H1 (cell line): Measurements from ENCODE around the gene MYL3. TPM values are rescaled to one million over a fixed set of nuclear protein-coding genes. Genes with fewer than 3 reads are reported as not detected.

Experiments
- CTCF ChIA-PET: fragments of 300-600 bp; sonication (Branson Sonifier 250); formaldehyde crosslinking; loops from one replicate; lab custom pipeline; 2021; ENCODE audit not compliant: partially characterized antibody; lab: Charles Lee
- POLR2A ChIA-PET: fragments of 300-600 bp; sonication (Branson Sonifier 250); formaldehyde crosslinking; loops from one replicate; lab custom pipeline; 2021; ENCODE audit warnings: inconsistent platforms; ENCODE audit not compliant: partially characterized antibody; lab: Charles Lee
- DNase-seq, 2 experiments: peaks; one replicate each; pipeline versions ENCODE4 v3.0.0 to v3.0.0-alpha.2; 2010 to 2022; ENCODE audit warnings: low spot score in 2 of 2, low read depth in 1 of 2, mixed read lengths in 1 of 2
- FAIRE-seq: peaks from 2 replicates; lab custom pipeline; 2011; peaks lifted over from hg19 to GRCh38; lab: Jason Lieb, UNC
- H2AFZ ChIP-seq: 2 replicates; pipeline ENCODE4 v1.8.1; 2012; ENCODE audit warnings: low read length, inconsistent platforms
- H2AK5ac ChIP-seq: 2 replicates; pipeline ENCODE4 v1.6.1; 2013; ENCODE audit warnings: low read depth, low read length
- H2BK120ac ChIP-seq: replicated peaks from 2 replicates; pipeline ENCODE3; 2013; ENCODE audit warnings: low read depth, low read length, inconsistent platforms
- H2BK12ac ChIP-seq: 2 replicates; pipeline ENCODE4 v1.6.1; 2013; ENCODE audit warnings: low read depth, low read length
- H2BK15ac ChIP-seq: 2 replicates; pipeline ENCODE4 v1.6.1; 2013; ENCODE audit warnings: low read length
- H2BK20ac ChIP-seq: 2 replicates; pipeline ENCODE4 v1.6.1; 2013; ENCODE audit warnings: low read length
- H2BK5ac ChIP-seq: 2 replicates; pipeline ENCODE4 v1.6.1; 2013; ENCODE audit warnings: low read depth, low read length
- H3K14ac ChIP-seq: 2 replicates; pipeline ENCODE4 v1.6.1; 2013; ENCODE audit warnings: inconsistent platforms; ENCODE audit not compliant: insufficient read length
- H3K18ac ChIP-seq: 2 replicates; pipeline ENCODE4 v1.6.1; 2013; ENCODE audit warnings: low read length; ENCODE audit errors: extremely low read depth
- H3K23ac ChIP-seq: 2 replicates; pipeline ENCODE4 v1.6.1; 2013; ENCODE audit warnings: inconsistent platforms; ENCODE audit not compliant: insufficient read length
- H3K23me2 ChIP-seq: 2 replicates; pipeline ENCODE4 v1.6.1; 2013; ENCODE audit warnings: low read depth, low read length
- H3K27ac ChIP-seq: 2 replicates; pipeline ENCODE4 v1.6.1; 2011; ENCODE audit warnings: low read depth, low read length, inconsistent platforms
- H3K27me3 ChIP-seq, 4 experiments: replicated peaks in 1 of 4; 1 replicate in 1 of 4; 2 replicates in 3 of 4; pipeline versions ENCODE4 v1.6.1 to v1.8.1; 2011 to 2013; ENCODE audit warnings: low read length in 3 of 4, mild to moderate bottlenecking in 3 of 4, inconsistent platforms in 2 of 4, mixed read lengths in 2 of 4, moderate library complexity in 1 of 4; ENCODE audit not compliant: control insufficient read depth in 3 of 4, insufficient read depth in 3 of 4; ENCODE audit errors: extremely low read depth in 1 of 4
- H3K36me3 ChIP-seq, 4 experiments: 2 replicates each; pipeline versions ENCODE4 v1.6.1 to v1.8.1; 2011 to 2013; ENCODE audit warnings: mild to moderate bottlenecking in 4 of 4, low read length in 3 of 4, moderate library complexity in 2 of 4, control low read depth in 1 of 4, inconsistent platforms in 1 of 4; ENCODE audit not compliant: insufficient read depth in 4 of 4, control insufficient read depth in 2 of 4
- H3K4ac ChIP-seq: replicated peaks from 2 replicates; pipeline ENCODE3; 2013; ENCODE audit warnings: low read length, low read depth, mixed read lengths, inconsistent platforms; ENCODE audit not compliant: insufficient read length
- H3K4me1 ChIP-seq, 4 experiments: replicated peaks in 1 of 4; 1 replicate in 1 of 4; 2 replicates in 3 of 4; pipeline versions ENCODE4 v1.6.1 to v1.8.1; 2011 to 2013; ENCODE audit warnings: low read length in 3 of 4, inconsistent platforms in 2 of 4, mixed read lengths in 1 of 4; ENCODE audit not compliant: insufficient read depth in 4 of 4, control insufficient read depth in 3 of 4
- H3K4me2 ChIP-seq, 2 experiments: 2 replicates each; pipeline versions ENCODE4 v1.6.1 to v1.8.1; 2011 to 2013; ENCODE audit warnings: low read depth in 2 of 2, low read length in 2 of 2, control low read depth in 1 of 2, inconsistent platforms in 1 of 2, mild to moderate bottlenecking in 1 of 2; ENCODE audit not compliant: insufficient read depth in 1 of 2
- H3K4me3 ChIP-seq, 4 experiments: fragments of 200-600, 300-600 bp in 1 of 4; sonication (generic), shearing (Covaris generic), sonication (Bioruptor Twin) in 1 of 4; 2 replicates each; pipeline versions ENCODE4 v1.5.1 to v1.8.1; 2011 to 2016; ENCODE audit warnings: low read length in 4 of 4, low read depth in 3 of 4, control low read depth in 2 of 4, inconsistent platforms in 2 of 4, mild to moderate bottlenecking in 2 of 4, mixed read lengths in 1 of 4, moderate library complexity in 1 of 4; ENCODE audit not compliant: insufficient read depth in 2 of 4; ENCODE audit errors: extremely low read depth in 1 of 4
- H3K56ac ChIP-seq: replicated peaks from 2 replicates; pipeline ENCODE3; 2013; ENCODE audit warnings: low read depth, mild to moderate bottlenecking, mixed read lengths, low read length, inconsistent platforms; ENCODE audit not compliant: insufficient read length
- H3K79me1 ChIP-seq: 2 replicates; pipeline ENCODE4 v1.6.1; 2013; ENCODE audit warnings: low read depth, low read length, control low read depth
- H3K79me2 ChIP-seq, 2 experiments: 2 replicates each; pipeline versions ENCODE4 v1.6.1 to v1.8.1; 2012 to 2013; ENCODE audit warnings: low read length in 2 of 2, mild to moderate bottlenecking in 2 of 2, inconsistent platforms in 1 of 2; ENCODE audit not compliant: insufficient read depth in 2 of 2, control insufficient read depth in 1 of 2
- H3K9ac ChIP-seq, 4 experiments: replicated peaks in 1 of 4; 1 replicate in 1 of 4; 2 replicates in 3 of 4; pipeline versions ENCODE4 v1.6.1 to v1.8.1; 2011 to 2013; ENCODE audit warnings: low read depth in 3 of 4, low read length in 3 of 4, control low read depth in 2 of 4, mild to moderate bottlenecking in 2 of 4, moderate library complexity in 2 of 4, inconsistent platforms in 1 of 4; ENCODE audit errors: extremely low read depth in 1 of 4
- H3K9me3 ChIP-seq, 2 experiments: 2 replicates each; pipeline versions ENCODE4 v1.6.1 to v1.8.1; 2012 to 2013; ENCODE audit warnings: mild to moderate bottlenecking in 2 of 2, moderate library complexity in 2 of 2, control low read depth in 1 of 2, inconsistent platforms in 1 of 2, low read depth in 1 of 2, low read length in 1 of 2, mixed read lengths in 1 of 2; ENCODE audit not compliant: insufficient read depth in 2 of 2
- H4K20me1 ChIP-seq, 2 experiments: replicated peaks in 1 of 2; 2 replicates each; pipeline versions ENCODE3 to v1.8.1; 2011 to 2013; ENCODE audit warnings: inconsistent platforms in 2 of 2, low read length in 2 of 2, mild to moderate bottlenecking in 1 of 2; ENCODE audit not compliant: insufficient read depth in 2 of 2, control insufficient read depth in 1 of 2
- H4K5ac ChIP-seq: 2 replicates; pipeline ENCODE4 v1.6.1; 2013; ENCODE audit warnings: low read length, low read depth, mixed read lengths, inconsistent platforms; ENCODE audit not compliant: insufficient read length
- H4K8ac ChIP-seq: 2 replicates; pipeline ENCODE4 v1.8.0; 2013; ENCODE audit warnings: mild to moderate bottlenecking, moderate library complexity, low read length, inconsistent platforms; ENCODE audit not compliant: insufficient read depth; ENCODE audit errors: extremely low read depth
- H4K91ac ChIP-seq: replicated peaks from 2 replicates; pipeline ENCODE3; 2013; ENCODE audit warnings: low read length, mixed read lengths, inconsistent platforms; ENCODE audit not compliant: insufficient read length
- BACH1 ChIP-seq: IDR thresholded peaks from 2 replicates; pipeline ENCODE4 v1.6.1; 2012; ENCODE audit warnings: low read length, improper control_type of control experiment
- CHD2 ChIP-seq: IDR thresholded peaks from 2 replicates; pipeline ENCODE4 v1.6.1; 2012; ENCODE audit warnings: low read length, improper control_type of control experiment
- KDM5A ChIP-seq: fragments of 200-600 bp; IDR thresholded peaks from 2 replicates; pipeline ENCODE4 v1.7.1; 2012; ENCODE audit warnings: mild to moderate bottlenecking, low read length, inconsistent platforms, mixed read lengths
- SIX5 ChIP-seq: IDR thresholded peaks from 2 replicates; pipeline ENCODE4 v1.6.1; 2011; ENCODE audit warnings: mild to moderate bottlenecking, low read depth, low read length
- SP4 ChIP-seq: IDR thresholded peaks from 2 replicates; pipeline ENCODE4 v1.6.1; 2012; ENCODE audit warnings: low read length, inconsistent platforms
- TAF1 ChIP-seq: IDR thresholded peaks from 2 replicates; pipeline ENCODE4 v1.6.1; 2011; ENCODE audit warnings: mild to moderate bottlenecking, low read depth, low read length
- YY1 ChIP-seq: IDR thresholded peaks from 2 replicates; pipeline ENCODE4 v1.6.1; 2011; ENCODE audit warnings: low read depth, mild to moderate bottlenecking, low read length
- WGBS, 2 experiments: shearing (Covaris generic) in 1 of 2; methylation state at CpG; one replicate each; pipeline versions ENCODE4 v1.1.6 to v1.1.7; 2013 to 2015; ENCODE audit warnings: low lambda C conversion rate in 2 of 2, mixed read lengths in 2 of 2, inconsistent platforms in 1 of 2, low coverage in 1 of 2, missing lambda C conversion rate in 1 of 2; ENCODE audit not compliant: insufficient replicate concordance in 2 of 2, insufficient coverage in 1 of 2, insufficient read length in 1 of 2; ENCODE audit errors: extremely low coverage in 1 of 2, missing lambda C conversion rate in 1 of 2; 5-methylcytosine and 5-hydroxymethylcytosine counted together
- polyA plus RNA-seq, 7 experiments: library from polyadenylated mRNA; depleted of rRNA in 3 of 7; stranded (reverse) in 5 of 7; unstranded in 2 of 7; fragments of >200 nt in 5 of 7; fragments of 200-250 nt in 2 of 7; gene quantifications; 1 replicate in 5 of 7; 2 replicates in 1 of 7; 4 replicates in 1 of 7; pipeline versions ENCODE4 v1.2.1 to v1.2.3, GENCODE V29; 2011 to 2013; ENCODE audit warnings: missing spikeins in 2 of 7, mixed read lengths in 2 of 7
- total RNA-seq: library from RNA; stranded (reverse); fragmentation: NEBNext Ultra II Directional; extraction: Animal tissue kit (Norgen Biotek cat#: 25700); gene quantifications from 2 replicates; pipeline ENCODE4 v1.2.1, GENCODE V29; 2021
- TF ChIP-seq, protein P1 (sequence below): IDR thresholded peaks from 2 replicates; pipeline ENCODE4 v1.6.1; 2012; ENCODE audit warnings: inconsistent platforms
- TF ChIP-seq, protein P2 (sequence below), 3 experiments: IDR thresholded peaks; 1 replicate in 2 of 3; 2 replicates in 1 of 3; pipeline versions ENCODE4 v1.5.1 to v1.6.1; 2011; ENCODE audit warnings: low read length in 3 of 3, mild to moderate bottlenecking in 3 of 3, inconsistent platforms in 2 of 3, low read depth in 1 of 3, moderate library complexity in 1 of 3; ENCODE audit not compliant: insufficient read depth in 1 of 3; ENCODE audit errors: control extremely low read depth in 1 of 3
- TF ChIP-seq, protein P3 (sequence below): IDR thresholded peaks from 2 replicates; pipeline ENCODE4 v1.6.1; 2012; ENCODE audit warnings: inconsistent platforms

MYL3 gene
- total and polyA plus RNA-seq, 2 of the 8 experiments (the other 6 are each of a cell fraction or from before 2014, with no cell fraction given) = 0.06 TPM; not detected in 1

DNA sequence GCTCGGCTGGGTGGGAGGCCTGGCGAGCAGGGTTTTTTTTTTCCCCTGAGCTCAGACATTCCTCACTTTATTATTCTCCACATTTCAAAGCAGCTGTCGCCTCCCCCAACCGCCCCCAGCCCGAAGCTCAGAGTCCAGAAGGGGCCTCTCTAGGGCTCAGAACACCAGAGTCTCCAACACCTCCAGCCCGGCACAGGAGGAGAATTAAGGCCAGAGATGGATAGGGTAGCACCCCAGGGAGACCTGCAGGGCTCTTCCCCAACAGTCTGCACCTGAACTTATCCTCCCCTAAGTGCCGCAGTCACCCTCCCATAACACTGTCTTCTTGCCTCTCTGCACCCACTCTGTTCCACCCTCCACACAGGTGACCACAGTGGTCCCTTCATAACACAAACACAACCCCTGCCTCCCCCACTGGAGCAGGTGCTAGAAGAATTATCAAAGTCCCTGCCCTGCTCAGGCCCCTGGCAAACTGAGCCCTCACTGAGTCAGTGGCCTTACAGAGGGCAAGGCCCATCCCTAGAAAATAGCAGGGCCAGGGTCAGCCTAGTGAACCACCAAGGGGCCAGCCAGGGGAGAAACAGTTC, 14.1 kb downstream of the MYL3 start:
- H2AK5ac ChIP-seq = no peak overlapping the region
- no peak overlapping the region for H3K56ac ChIP-seq
- H3K4ac ChIP-seq = no peak overlapping the region
- POLR2A ChIA-PET = interaction anchor here (0.7 to 1.4 kb wide), 3 partner anchors 60 to 143 kb away, joined by 3 read pairs; no protein-coding TSS in a partner anchor
- H3K27me3 ChIP-seq = peaks cover 0 to 13% (median 5%) of the 10 kb centered on the region in 4 experiments; a peak in 4 of 7 replicates
- H3K4me1 ChIP-seq = peaks cover 0 to 10% (median 8%) of the 10 kb centered on the region in 4 experiments; a peak in 6 of 7 replicates
- WGBS, 2 experiments = 89% methylated on average over 7 of the region's 7 CpGs; no CpG with 5 or more reads in 1 of the 2 experiments
- CTCF ChIA-PET = interaction anchor here (0.6 to 5.7 kb wide), 33 partner anchors 9 to 185 kb away, joined by 3 to 38 read pairs (median 4); partner anchors contain the start of gene MYL3
- no peak for FAIRE-seq
- no peak overlapping the region for H2BK120ac ChIP-seq
- H4K20me1 ChIP-seq = no peaks in the 10 kb centered on the region
- no peak overlapping the region for H3K9ac ChIP-seq
- no peak overlapping the region for H2BK12ac ChIP-seq
- no peak overlapping the region for H3K18ac ChIP-seq
- DNase-seq = no peak
- no peaks in the 10 kb centered on the region for H3K36me3 ChIP-seq
- H2BK5ac ChIP-seq = no peak overlapping the region
- H3K23me2 ChIP-seq = peaks cover 4% of the 10 kb centered on the region; the same call in 1 of the 2 replicates
- H3K4me2 ChIP-seq = no peak overlapping the region
- H3K79me2 ChIP-seq = no peaks in the 10 kb centered on the region
- H4K5ac ChIP-seq = no peak overlapping the region
- H2AFZ ChIP-seq = no peak overlapping the region
- no peak overlapping the region for H2BK20ac ChIP-seq
- no peak overlapping the region for H4K91ac ChIP-seq
- H3K14ac ChIP-seq = no peak overlapping the region
- no peaks in the 10 kb centered on the region for H3K9me3 ChIP-seq
- no peak overlapping the region for H2BK15ac ChIP-seq
- H3K79me1 ChIP-seq = 0 out of 2 replicates have a peak, but pooled peaks cover 2% of the 10 kb centered on the region
- H3K23ac ChIP-seq = no peak overlapping the region
- H4K8ac ChIP-seq = no peak overlapping the region
- TF ChIP-seq, protein P1, sequence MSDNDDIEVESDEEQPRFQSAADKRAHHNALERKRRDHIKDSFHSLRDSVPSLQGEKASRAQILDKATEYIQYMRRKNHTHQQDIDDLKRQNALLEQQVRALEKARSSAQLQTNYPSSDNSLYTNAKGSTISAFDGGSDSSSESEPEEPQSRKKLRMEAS = no peak
- TF ChIP-seq TAF1 (no peak), CHD2 (no peak), BACH1 (no peak), SP4 (no peak), SIX5 (no peak), KDM5A (no peak), YY1 (no peak)
- TF ChIP-seq, protein P2, sequence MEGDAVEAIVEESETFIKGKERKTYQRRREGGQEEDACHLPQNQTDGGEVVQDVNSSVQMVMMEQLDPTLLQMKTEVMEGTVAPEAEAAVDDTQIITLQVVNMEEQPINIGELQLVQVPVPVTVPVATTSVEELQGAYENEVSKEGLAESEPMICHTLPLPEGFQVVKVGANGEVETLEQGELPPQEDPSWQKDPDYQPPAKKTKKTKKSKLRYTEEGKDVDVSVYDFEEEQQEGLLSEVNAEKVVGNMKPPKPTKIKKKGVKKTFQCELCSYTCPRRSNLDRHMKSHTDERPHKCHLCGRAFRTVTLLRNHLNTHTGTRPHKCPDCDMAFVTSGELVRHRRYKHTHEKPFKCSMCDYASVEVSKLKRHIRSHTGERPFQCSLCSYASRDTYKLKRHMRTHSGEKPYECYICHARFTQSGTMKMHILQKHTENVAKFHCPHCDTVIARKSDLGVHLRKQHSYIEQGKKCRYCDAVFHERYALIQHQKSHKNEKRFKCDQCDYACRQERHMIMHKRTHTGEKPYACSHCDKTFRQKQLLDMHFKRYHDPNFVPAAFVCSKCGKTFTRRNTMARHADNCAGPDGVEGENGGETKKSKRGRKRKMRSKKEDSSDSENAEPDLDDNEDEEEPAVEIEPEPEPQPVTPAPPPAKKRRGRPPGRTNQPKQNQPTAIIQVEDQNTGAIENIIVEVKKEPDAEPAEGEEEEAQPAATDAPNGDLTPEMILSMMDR (IDR thresholded peaks at IDR 0.05; ENCODE audit: control extremely low read depth in 1 of 3, insufficient read depth in 1 of 3, low read depth in 1 of 3, low read length in 3 of 3) = no peak
- TF ChIP-seq, protein P3, sequence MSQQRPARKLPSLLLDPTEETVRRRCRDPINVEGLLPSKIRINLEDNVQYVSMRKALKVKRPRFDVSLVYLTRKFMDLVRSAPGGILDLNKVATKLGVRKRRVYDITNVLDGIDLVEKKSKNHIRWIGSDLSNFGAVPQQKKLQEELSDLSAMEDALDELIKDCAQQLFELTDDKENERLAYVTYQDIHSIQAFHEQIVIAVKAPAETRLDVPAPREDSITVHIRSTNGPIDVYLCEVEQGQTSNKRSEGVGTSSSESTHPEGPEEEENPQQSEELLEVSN = no peak
- no peak overlapping the region for H3K4me3 ChIP-seq
- H3K27ac ChIP-seq = no peak overlapping the region
